Colonic mucosa (tissue), 4 donors: ENCODE results near the gene ALPK1. TPM values are rescaled to one million over a fixed set of nuclear protein-coding genes. Genes with fewer than 3 reads are reported as not detected.

ENCODE experiments used
- DNase-seq: peaks from one replicate; pipeline ENCODE4 v3.0.0-alpha.2; 2020
- H3K27ac ChIP-seq: fragments of 200-600 bp; one replicate; pipeline ENCODE4 v1.8.0; 2021
- H3K27me3 ChIP-seq: fragments of 200-600 bp; one replicate; pipeline ENCODE4 v1.8.0; 2021
- H3K36me3 ChIP-seq: fragments of 200-600 bp; one replicate; pipeline ENCODE4 v1.8.0; 2021
- H3K4me1 ChIP-seq: fragments of 200-600 bp; one replicate; pipeline ENCODE4 v1.8.0; 2021; ENCODE audit warnings: mild to moderate bottlenecking
- H3K4me3 ChIP-seq: fragments of 200-600 bp; one replicate; pipeline ENCODE4 v1.8.0; 2021
- H3K9ac ChIP-seq, 2 donors: one replicate each; pipeline ENCODE4 v1.7.0; 2013; ENCODE audit warnings: control low read depth in 2 of 2, low read depth in 2 of 2, low read length in 2 of 2
- H3K9me3 ChIP-seq: fragments of 200-600 bp; one replicate; pipeline ENCODE4 v1.8.0; 2021
- CTCF ChIP-seq: fragments of 200-600 bp; IDR thresholded peaks from one replicate; pipeline ENCODE4 v1.8.0; 2022; ENCODE audit warnings: antibody characterized with exemption, mild to moderate bottlenecking
- intact Hi-C: fragments of 100-400 bp; cut with DNase I; formaldehyde crosslinking; loops from one replicate; pipeline ENCODE4 v1.14.1; 2022
- total RNA-seq, 2 donors: library from RNA; stranded (reverse); fragmentation: NEBNext Ultra II Directional in 1 of 2; extraction: Animal tissue kit (Norgen Biotek cat#: 25700) in 1 of 2; gene quantifications; one replicate each; pipeline ENCODE4 v1.2.1, GENCODE V29; 2021
- donor health status: healthy.
- donor health status: DM: no; HTN: no; CAD: no.
- donor health status: DM: no; HTN: no; CAD: no.

ALPK1 gene
- total RNA-seq, 2 donors from 2014 or later: 22.5 to 22.9 TPM

DNA sequence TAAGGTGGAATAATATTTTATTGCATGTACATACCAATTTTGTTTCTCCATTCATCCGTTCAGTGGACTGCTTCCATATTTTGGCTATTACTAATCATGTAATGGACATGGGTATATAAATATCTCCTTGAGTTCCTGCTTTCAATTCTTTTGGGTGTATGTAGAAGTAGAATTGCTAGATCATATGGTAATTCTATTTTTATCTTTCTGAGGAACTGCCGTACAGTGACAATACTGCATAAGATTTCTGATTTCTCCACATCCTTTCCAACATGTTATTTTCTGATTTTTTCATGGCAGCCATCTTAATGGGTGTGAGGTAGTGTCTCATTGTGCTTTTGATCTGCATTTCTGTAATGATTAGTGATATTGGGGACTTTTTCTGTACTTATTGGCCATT is 19.2 kb downstream of the ALPK1 start:
- no peak for TF ChIP-seq CTCF
- H3K36me3 ChIP-seq: no peaks in the 10 kb centered on the region
- H3K27me3 ChIP-seq: no peaks in the 10 kb centered on the region
- intact Hi-C loops: no loop called here
- no peak overlapping the region for H3K4me3 ChIP-seq
- no peaks in the 10 kb centered on the region for H3K4me1 ChIP-seq
- no peak overlapping the region for H3K27ac ChIP-seq
- H3K9ac ChIP-seq: no peak overlapping the region
- no peak for DNase-seq
- H3K9me3 ChIP-seq: no peaks in the 10 kb centered on the region

GRCh38 chr4:112318239-112319142 is 21.3 kb downstream of the ALPK1 start:
- DNase-seq: no peak
- Histone ChIP-seq H3K4me1 (no peaks in the 10 kb centered on the region), H3K27ac (no peak overlapping the region), H3K4me3 (no peak overlapping the region), H3K36me3 (no peaks in the 10 kb centered on the region), H3K9me3 (no peaks in the 10 kb centered on the region), H3K9ac (no peak overlapping the region), H3K27me3 (no peaks in the 10 kb centered on the region)
- intact Hi-C loops: no loop called here
- TF ChIP-seq CTCF: no peak

DNA sequence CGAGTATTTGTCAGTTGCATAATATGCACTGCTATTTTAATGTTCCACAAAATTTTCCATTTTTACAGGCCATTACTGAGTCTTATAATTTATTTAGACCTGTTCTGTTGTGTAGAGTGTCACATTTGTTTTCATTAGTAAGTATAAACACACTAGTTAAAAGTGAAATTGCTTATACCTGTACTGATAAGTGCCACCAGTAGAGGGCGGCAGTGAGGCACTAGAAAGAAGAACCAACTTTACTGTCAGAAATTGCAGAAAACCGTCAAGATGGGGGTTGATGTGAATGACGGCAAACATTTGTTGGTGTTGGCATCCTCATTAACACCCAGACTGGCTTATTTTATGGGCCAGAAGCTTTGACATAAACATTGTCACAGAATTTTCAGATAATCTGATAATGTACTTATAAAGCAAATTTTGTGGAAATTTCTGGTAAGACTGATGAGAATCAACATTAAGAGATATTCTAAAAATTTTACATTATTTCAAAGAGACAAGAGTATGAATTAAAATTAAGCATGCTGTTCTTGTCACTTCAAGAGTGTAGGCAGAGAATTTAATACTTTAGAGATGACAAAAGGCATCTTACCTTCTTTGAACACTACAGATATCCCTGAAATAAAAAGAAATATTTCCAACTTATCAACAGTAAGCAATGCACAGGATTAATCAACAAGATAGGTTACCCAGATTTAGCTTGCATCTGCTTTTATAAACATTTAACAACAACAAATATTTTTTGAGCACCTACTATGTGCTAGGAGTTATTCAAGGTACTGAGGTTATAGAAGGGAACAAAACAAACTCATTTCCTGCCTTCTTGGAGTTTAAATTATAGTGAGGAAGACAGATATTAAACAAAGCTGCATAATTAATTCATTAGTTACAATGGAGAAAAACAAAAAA is 24.9 kb downstream of the ALPK1 start:
- no peaks in the 10 kb centered on the region for H3K27me3 ChIP-seq
- no peaks in the 10 kb centered on the region for H3K4me1 ChIP-seq
- H3K36me3 ChIP-seq: no peaks in the 10 kb centered on the region
- no peak overlapping the region for H3K4me3 ChIP-seq
- TF ChIP-seq CTCF: peak; percentile 88
- no peaks in the 10 kb centered on the region for H3K9me3 ChIP-seq
- intact Hi-C loops: loop anchor here (10.0 kb wide), 2 partner anchors 203 to 283 kb away; no protein-coding TSS in a partner anchor
- no peak overlapping the region for H3K27ac ChIP-seq
- DNase-seq: peak; percentile 74
- no peak overlapping the region for H3K9ac ChIP-seq

- Histone ChIP-seq H3K9ac (no peak overlapping the region), H3K36me3 (no peaks in the 10 kb centered on the region), H3K27ac (no peak overlapping the region), H3K4me3 (no peak overlapping the region), H3K4me1 (no peaks in the 10 kb centered on the region), H3K9me3 (no peaks in the 10 kb centered on the region), H3K27me3 (no peaks in the 10 kb centered on the region)
- DNase-seq: no peak
- no peak for TF ChIP-seq CTCF
- intact Hi-C loops: loop anchor here (10.0 kb wide), 2 partner anchors 202 to 282 kb away; no protein-coding TSS in a partner anchor
Observed at GRCh38 chr4:112322866-112323265, 25.7 kb downstream of the ALPK1 start.

- intact Hi-C loops: loop anchor here (10.0 kb wide), 2 partner anchors 199 to 279 kb away; no protein-coding TSS in a partner anchor
- Histone ChIP-seq H3K4me3 (no peak overlapping the region), H3K27me3 (no peaks in the 10 kb centered on the region), H3K9me3 (no peaks in the 10 kb centered on the region), H3K27ac (no peak overlapping the region), H3K36me3 (no peaks in the 10 kb centered on the region), H3K4me1 (no peaks in the 10 kb centered on the region), H3K9ac (no peak overlapping the region)
- DNase-seq: no peak
- TF ChIP-seq CTCF: no peak
Observed at GRCh38 chr4:112325530-112325929, 28.4 kb downstream of the ALPK1 start.
